ENCODE data around the gene KCNH1. TPM values are rescaled to one million over a fixed set of nuclear protein-coding genes. Genes with fewer than 3 reads are reported as not detected.

Gene KCNH1
- total RNA-seq, 2 donors from 2014 or later, result 3.2 to 3.5 TPM

GRCh38 chr1:210633636-210634035 lies 500.3 kb downstream of the KCNH1 start:
- H3K4me3 ChIP-seq (ENCODE audit: low read length), result no peak overlapping the region
- no peaks in the 10 kb centered on the region for H3K9me3 Mint-ChIP-seq
- TF ChIP-seq CTCF (conservative IDR thresholded peaks at IDR 0.05), result no peak
- no peaks in the 10 kb centered on the region for H3K9me3 ChIP-seq (ENCODE audit: control insufficient read depth, low read length)
- no peak overlapping the region for H3K27ac ChIP-seq (ENCODE audit: low read depth, low read length)
- 87 to 96% methylated on average over 4 to 6 of the region's 6 CpGs for WGBS, 2 experiments (ENCODE audit: insufficient coverage in 1 of 2, insufficient read length in 1 of 2)
- H3K27me3 ChIP-seq (ENCODE audit: control insufficient read depth, insufficient read depth, low read length, poor library complexity, severe bottlenecking), result no peaks in the 10 kb centered on the region
- H3K4me3 Mint-ChIP-seq, result no peak overlapping the region
- H3K4me1 ChIP-seq (ENCODE audit: control insufficient read depth, insufficient read depth, low read length), result no peaks in the 10 kb centered on the region
- H3K36me3 Mint-ChIP-seq (ENCODE audit: low read depth), result no peaks in the 10 kb centered on the region
- no peaks in the 10 kb centered on the region for H3K27me3 Mint-ChIP-seq (ENCODE audit: insufficient read depth)
- no peaks in the 10 kb centered on the region for H3K4me1 Mint-ChIP-seq
- H3K27ac Mint-ChIP-seq, result no peak overlapping the region
- no peak for DNase-seq
- no peaks in the 10 kb centered on the region for H3K36me3 ChIP-seq (ENCODE audit: control insufficient read depth, insufficient read depth, low read length)
- H3K9ac ChIP-seq (ENCODE audit: extremely low read depth, low read length, poor library complexity, severe bottlenecking), result no peak overlapping the region

- TF ChIP-seq CTCF (conservative IDR thresholded peaks at IDR 0.05), result no peak
- Histone ChIP-seq H3K4me1 (ENCODE audit: control insufficient read depth, insufficient read depth, low read length) (no peaks in the 10 kb centered on the region), H3K4me3 (ENCODE audit: low read length) (no peak overlapping the region), H3K27me3 (ENCODE audit: control insufficient read depth, insufficient read depth, low read length, poor library complexity, severe bottlenecking) (no peaks in the 10 kb centered on the region), H3K36me3 (ENCODE audit: control insufficient read depth, insufficient read depth, low read length) (no peaks in the 10 kb centered on the region), H3K27ac (ENCODE audit: low read depth, low read length) (no peak overlapping the region), H3K9ac (ENCODE audit: extremely low read depth, low read length, poor library complexity, severe bottlenecking) (no peak overlapping the region), H3K9me3 (ENCODE audit: control insufficient read depth, low read length) (no peaks in the 10 kb centered on the region)
- H3K27me3 Mint-ChIP-seq (ENCODE audit: insufficient read depth), result no peaks in the 10 kb centered on the region
- H3K4me1 Mint-ChIP-seq, result no peaks in the 10 kb centered on the region
- no peaks in the 10 kb centered on the region for H3K36me3 Mint-ChIP-seq (ENCODE audit: low read depth)
- DNase-seq, result no peak
- WGBS, 2 experiments (ENCODE audit: insufficient coverage in 1 of 2, insufficient read length in 1 of 2), result 92 to 100% methylated on average over 1 to 3 of the region's 3 CpGs
- H3K27ac Mint-ChIP-seq, result no peak overlapping the region
- no peak overlapping the region for H3K4me3 Mint-ChIP-seq
- H3K9me3 Mint-ChIP-seq, result no peaks in the 10 kb centered on the region
Observed at GRCh38 chr1:210633140-210633539, 500.8 kb downstream of the KCNH1 start.

- H3K27ac Mint-ChIP-seq, result no peak overlapping the region
Observed at GRCh38 chr1:210631399-210631798, 502.5 kb downstream of the KCNH1 start.

More at GRCh38 chr1:210631399-210631798, 502.5 kb downstream of the KCNH1 start:
- 89 to 93% methylated on average over 3 of the region's 3 CpGs for WGBS, 2 experiments (ENCODE audit: insufficient coverage in 1 of 2, insufficient read length in 1 of 2)
- H3K27me3 ChIP-seq (ENCODE audit: control insufficient read depth, insufficient read depth, low read length, poor library complexity, severe bottlenecking), result no peaks in the 10 kb centered on the region
- no peak for DNase-seq
- no peak overlapping the region for H3K9ac ChIP-seq (ENCODE audit: extremely low read depth, low read length, poor library complexity, severe bottlenecking)
- no peaks in the 10 kb centered on the region for H3K36me3 ChIP-seq (ENCODE audit: control insufficient read depth, insufficient read depth, low read length)
- Mint-ChIP-seq H3K4me1 (no peaks in the 10 kb centered on the region), H3K27me3 (ENCODE audit: insufficient read depth) (no peaks in the 10 kb centered on the region), H3K36me3 (ENCODE audit: low read depth) (no peaks in the 10 kb centered on the region), H3K4me3 (no peak overlapping the region), H3K9me3 (no peaks in the 10 kb centered on the region)
- H3K27ac ChIP-seq (ENCODE audit: low read depth, low read length), result no peak overlapping the region
- H3K4me3 ChIP-seq (ENCODE audit: low read length), result no peak overlapping the region
- TF ChIP-seq CTCF (conservative IDR thresholded peaks at IDR 0.05), result no peak
- no peaks in the 10 kb centered on the region for H3K9me3 ChIP-seq (ENCODE audit: control insufficient read depth, low read length)
- no peaks in the 10 kb centered on the region for H3K4me1 ChIP-seq (ENCODE audit: control insufficient read depth, insufficient read depth, low read length)

All from endodermal cell (in vitro differentiated cells).